Fibroblast of lung (primary cell): ENCODE results near the gene KIZ. TPM values are rescaled to one million over a fixed set of nuclear protein-coding genes. Genes with fewer than 3 reads are reported as not detected.

Experiments used
- DNase-seq, 2 donors: peaks; one replicate each; pipeline versions ENCODE4 v3.0.0 to v3.0.0-alpha.2; 2010; ENCODE audit warnings: low read depth in 2 of 2
- H2AFZ ChIP-seq: 2 replicates; pipeline ENCODE4 v1.5.1; 2012; ENCODE audit warnings: low read length, control low read depth, inconsistent platforms
- H3K27ac ChIP-seq: 2 replicates; pipeline ENCODE4 v1.5.1; 2011; ENCODE audit warnings: low read length, control low read depth; ENCODE audit not compliant: insufficient read depth
- H3K27me3 ChIP-seq: 2 replicates; pipeline ENCODE4 v1.5.1; 2011; ENCODE audit warnings: mild to moderate bottlenecking, low read length; ENCODE audit not compliant: control insufficient read depth, insufficient read depth
- H3K36me3 ChIP-seq: 2 replicates; pipeline ENCODE4 v1.5.1; 2011; ENCODE audit warnings: low read length; ENCODE audit not compliant: control insufficient read depth, insufficient read depth
- H3K4me1 ChIP-seq: 2 replicates; pipeline ENCODE4 v1.5.1; 2011; ENCODE audit warnings: low read length; ENCODE audit not compliant: control insufficient read depth, insufficient read depth; ENCODE audit errors: extremely low read depth
- H3K4me2 ChIP-seq: 2 replicates; pipeline ENCODE4 v1.5.1; 2011; ENCODE audit warnings: low read length, control low read depth; ENCODE audit not compliant: insufficient read depth; ENCODE audit errors: extremely low read depth
- H3K4me3 ChIP-seq, 4 experiments: fragments of 200-600 bp in 1 of 4; sonication (generic) in 1 of 4; replicated peaks in 1 of 4; 2 replicates each; pipeline ENCODE4 v1.5.1; 2011 to 2016; ENCODE audit warnings: low read length in 4 of 4, low read depth in 3 of 4, mild to moderate bottlenecking in 3 of 4, control low read depth in 2 of 4, inconsistent platforms in 1 of 4, mixed read lengths in 1 of 4; ENCODE audit not compliant: insufficient read depth in 1 of 4; ENCODE audit errors: control extremely low read depth in 1 of 4
- H3K79me2 ChIP-seq: 2 replicates; pipeline ENCODE4 v1.5.1; 2012; ENCODE audit warnings: mild to moderate bottlenecking, low read length, inconsistent platforms; ENCODE audit not compliant: control insufficient read depth, insufficient read depth
- H3K9ac ChIP-seq: 2 replicates; pipeline ENCODE4 v1.5.1; 2011; ENCODE audit warnings: mild to moderate bottlenecking, low read length, control low read depth; ENCODE audit not compliant: insufficient read depth
- H3K9me3 ChIP-seq: 2 replicates; pipeline ENCODE4 v1.5.1; 2012; ENCODE audit warnings: low read depth, low read length; ENCODE audit not compliant: control insufficient read depth, insufficient read depth
- H4K20me1 ChIP-seq: 2 replicates; pipeline ENCODE4 v1.5.1; 2011; ENCODE audit warnings: low read length; ENCODE audit not compliant: control insufficient read depth, insufficient read depth; ENCODE audit errors: extremely low read depth
- CTCF ChIP-seq, 2 donors: IDR thresholded peaks in 1 of 2; conservative IDR thresholded peaks in 1 of 2; 1 replicate in 1 of 2; 2 replicates in 1 of 2; pipeline ENCODE4 v1.5.1; 2011 to 2012; ENCODE audit warnings: low read length in 2 of 2, control low read depth in 1 of 2, inconsistent platforms in 1 of 2, low read depth in 1 of 2, mild to moderate bottlenecking in 1 of 2
- EZH2 ChIP-seq: IDR thresholded peaks from 2 replicates; pipeline ENCODE4 v1.5.1; 2012; ENCODE audit warnings: low read length, control low read depth, mild to moderate bottlenecking; ENCODE audit errors: missing control alignments
- polyA plus RNA-seq, 2 donors: library from polyadenylated mRNA; depleted of rRNA in 1 of 2; stranded (reverse) in 1 of 2; unstranded in 1 of 2; fragments of >200 nt; gene quantifications; 2 replicates each; pipeline ENCODE4 v1.2.1, GENCODE V29; 2011 to 2012; ENCODE audit warnings: missing spikeins in 1 of 2
- total RNA-seq: library from RNA; depleted of rRNA; stranded (reverse); fragments of >200 nt; gene quantifications from 2 replicates; pipeline ENCODE4 v1.2.1, GENCODE V29; 2014

The KIZ gene
- total and polyA plus RNA-seq, 2 donors (not counting 1 experiment from before 2014, with no cell fraction given) = 11.5 to 23.5 TPM

DNA sequence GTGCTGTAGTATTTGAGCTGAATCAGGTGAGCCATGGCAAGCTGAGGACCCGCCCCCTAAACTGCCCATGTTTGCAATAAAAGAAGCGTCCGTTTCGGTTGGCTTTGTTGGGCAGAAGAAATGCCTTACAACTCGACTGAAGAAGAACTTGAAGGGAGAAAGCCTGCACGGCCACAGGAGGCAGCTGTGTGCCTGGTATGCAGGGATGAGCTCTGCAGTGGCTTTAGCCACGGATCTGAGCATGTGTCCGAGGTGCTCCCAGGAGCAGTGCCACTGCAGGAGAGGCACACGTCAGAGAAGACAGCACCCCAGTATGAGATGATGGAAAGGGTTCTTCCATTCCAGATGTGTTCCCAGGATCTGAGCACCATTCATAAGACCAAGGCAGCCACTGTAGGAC, 23.5 kb downstream of the KIZ start:
- no peak for TF ChIP-seq EZH2
- no peak for TF ChIP-seq CTCF (conservative IDR thresholded peaks at IDR 0.05 in 1 of 2, IDR thresholded peaks at IDR 0.05 in 1 of 2; ENCODE audit: low read depth in 1 of 2, low read length in 2 of 2)
- no peaks in the 10 kb centered on the region for H3K79me2 ChIP-seq

GRCh38 chr20:21151791-21152190, 25.9 kb downstream of the KIZ start:
- Histone ChIP-seq H3K27ac (no peak overlapping the region), H3K79me2 (no peaks in the 10 kb centered on the region), H2AFZ (no peak overlapping the region), H3K9me3 (no peaks in the 10 kb centered on the region), H3K4me1 (no peaks in the 10 kb centered on the region), H4K20me1 (no peaks in the 10 kb centered on the region), H3K9ac (no peak overlapping the region), H3K4me3 (no peak overlapping the region), H3K36me3 (no peaks in the 10 kb centered on the region), H3K4me2 (no peak overlapping the region), H3K27me3 (no peaks in the 10 kb centered on the region)
- TF ChIP-seq CTCF (conservative IDR thresholded peaks at IDR 0.05 in 1 of 2, IDR thresholded peaks at IDR 0.05 in 1 of 2; ENCODE audit: low read depth in 1 of 2, low read length in 2 of 2) (no peak), EZH2 (no peak)
- DNase-seq = no peak

More for the DNA sequence above, 23.5 kb downstream of the KIZ start:
- Histone ChIP-seq H4K20me1 (no peaks in the 10 kb centered on the region), H3K27ac (no peak overlapping the region), H3K9me3 (no peaks in the 10 kb centered on the region), H3K27me3 (no peaks in the 10 kb centered on the region), H3K4me1 (no peaks in the 10 kb centered on the region), H3K4me3 (no peak overlapping the region), H3K9ac (no peak overlapping the region), H3K36me3 (no peaks in the 10 kb centered on the region), H3K4me2 (no peak overlapping the region), H2AFZ (no peak overlapping the region)
- no peak for DNase-seq

GRCh38 chr20:21154692-21155091, 28.8 kb downstream of the KIZ start:
- Histone ChIP-seq H3K4me3 (no peak overlapping the region), H4K20me1 (no peaks in the 10 kb centered on the region), H3K9ac (no peak overlapping the region), H3K27me3 (no peaks in the 10 kb centered on the region), H3K4me2 (no peak overlapping the region), H2AFZ (no peak overlapping the region), H3K4me1 (no peaks in the 10 kb centered on the region), H3K36me3 (no peaks in the 10 kb centered on the region), H3K79me2 (no peaks in the 10 kb centered on the region), H3K9me3 (no peaks in the 10 kb centered on the region), H3K27ac (no peak overlapping the region)
- TF ChIP-seq EZH2 (no peak), CTCF (conservative IDR thresholded peaks at IDR 0.05 in 1 of 2, IDR thresholded peaks at IDR 0.05 in 1 of 2; ENCODE audit: low read depth in 1 of 2, low read length in 2 of 2) (no peak)
- no peak for DNase-seq
